GM19324 (cell line): Measurements from ENCODE around the gene MEIS1.
"Not testable (repeated sequence)": the region's sequence is repeated elsewhere in the genome, so short reads cannot be mapped to it uniquely, and the experiment has no call there.

Source experiments
- ATAC-seq: cut with Tn5 transposase; IDR thresholded peaks from one replicate; pipeline ENCODE4 v1.9.1; 2021; ENCODE audit warnings: mild to moderate bottlenecking, moderate library complexity; ENCODE audit not compliant: unreplicated experiment, low FRiP score

MEIS1 gene

DNA sequence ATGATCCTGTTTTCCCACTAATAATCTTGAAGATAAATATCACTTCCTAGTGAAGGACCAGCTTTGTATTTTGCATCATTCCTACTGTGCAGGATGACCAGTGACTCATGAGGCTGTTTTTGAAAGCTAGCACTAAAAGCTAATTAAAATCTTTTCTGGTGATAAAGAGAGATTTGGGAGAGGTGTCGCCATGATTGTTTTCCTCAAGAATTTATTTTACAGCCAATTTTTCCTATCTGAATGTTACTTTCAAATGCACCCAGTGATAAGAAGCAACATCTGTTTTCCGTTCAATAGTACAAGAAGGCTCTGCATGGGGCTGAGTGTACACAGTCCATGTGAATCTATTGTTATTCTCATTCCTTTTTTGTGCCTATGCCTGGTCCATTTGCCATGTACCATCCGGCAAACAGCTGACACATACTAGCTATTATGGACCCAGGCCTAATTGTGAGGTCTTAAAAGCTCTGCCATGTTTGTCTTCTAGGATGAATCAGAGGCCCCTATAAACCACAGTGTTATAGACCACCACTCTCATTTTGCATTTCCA, 28.4 kb downstream of the MEIS1 start:
- ATAC-seq, result no peak

DNA sequence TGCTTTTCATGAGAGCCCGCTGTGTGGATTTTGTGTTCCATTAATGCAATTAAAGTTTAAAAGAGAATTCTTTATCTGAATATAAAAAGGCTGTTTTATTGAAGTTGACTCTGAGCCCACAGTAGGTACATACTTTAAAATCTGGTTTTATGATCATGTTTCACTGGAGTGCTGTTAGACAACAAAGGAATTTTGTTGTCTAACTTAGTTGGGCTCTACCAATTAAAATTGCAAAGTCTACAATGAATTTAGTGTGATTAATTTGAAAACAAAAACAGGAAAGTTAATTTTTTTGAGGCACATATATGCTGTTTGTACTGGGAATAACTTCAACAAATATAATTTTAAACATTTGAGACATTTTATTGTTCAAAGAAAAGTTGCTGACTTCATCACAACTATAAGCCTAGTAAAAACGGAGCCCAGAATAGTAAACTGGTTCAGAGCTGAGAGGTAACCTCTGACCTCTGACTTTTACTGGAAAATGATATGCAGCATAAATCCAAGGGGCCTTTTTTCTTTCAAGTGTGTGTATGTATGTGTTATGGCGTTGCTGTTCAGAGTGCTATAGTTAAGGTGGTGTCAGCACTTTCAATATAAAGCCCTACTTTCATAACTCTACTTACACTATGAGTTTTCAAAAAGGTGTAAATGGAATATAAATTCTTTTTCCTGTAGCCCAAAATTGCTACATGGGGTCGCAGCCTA, 30.2 kb downstream of the MEIS1 start:
- no peak for ATAC-seq

DNA sequence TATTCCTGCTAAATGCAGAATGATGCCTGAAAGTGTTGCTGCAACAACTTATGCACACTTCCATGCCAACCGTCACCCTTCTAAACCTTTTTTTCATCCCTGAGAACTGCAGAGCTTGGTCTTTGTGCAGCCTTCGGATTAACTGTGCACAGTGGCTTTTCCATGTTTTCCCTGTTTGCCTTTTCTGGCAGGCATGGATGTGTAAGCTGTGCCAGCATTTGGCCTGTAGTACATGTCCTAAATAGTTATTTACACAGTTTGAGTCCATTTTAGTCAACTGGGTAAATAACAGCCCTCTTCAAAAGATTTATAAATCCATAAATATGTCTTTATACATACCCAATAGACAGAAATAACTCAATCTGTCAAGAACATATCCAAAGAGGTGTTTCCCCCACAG, 31.5 kb downstream of the MEIS1 start:
- no peak for ATAC-seq

DNA sequence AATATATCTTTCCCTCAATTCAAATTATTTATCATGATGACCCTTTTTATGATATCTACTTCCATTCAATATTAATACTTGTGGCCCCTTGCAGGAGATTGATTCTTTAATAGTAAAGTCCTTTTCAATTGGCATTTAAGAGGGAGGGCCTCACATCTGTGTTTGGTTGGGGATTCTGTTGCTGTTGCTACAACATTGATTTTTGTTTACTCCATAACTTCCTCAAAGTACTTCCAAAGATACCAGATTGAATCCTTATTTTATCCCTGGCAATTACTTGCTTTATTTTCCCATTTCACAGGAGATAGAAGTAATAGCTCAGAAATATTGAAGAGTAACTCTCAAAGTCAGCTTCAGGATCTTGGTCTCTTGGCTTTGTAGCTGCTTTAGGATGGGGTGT, 32.8 kb downstream of the MEIS1 start:
- ATAC-seq, result no peak

DNA sequence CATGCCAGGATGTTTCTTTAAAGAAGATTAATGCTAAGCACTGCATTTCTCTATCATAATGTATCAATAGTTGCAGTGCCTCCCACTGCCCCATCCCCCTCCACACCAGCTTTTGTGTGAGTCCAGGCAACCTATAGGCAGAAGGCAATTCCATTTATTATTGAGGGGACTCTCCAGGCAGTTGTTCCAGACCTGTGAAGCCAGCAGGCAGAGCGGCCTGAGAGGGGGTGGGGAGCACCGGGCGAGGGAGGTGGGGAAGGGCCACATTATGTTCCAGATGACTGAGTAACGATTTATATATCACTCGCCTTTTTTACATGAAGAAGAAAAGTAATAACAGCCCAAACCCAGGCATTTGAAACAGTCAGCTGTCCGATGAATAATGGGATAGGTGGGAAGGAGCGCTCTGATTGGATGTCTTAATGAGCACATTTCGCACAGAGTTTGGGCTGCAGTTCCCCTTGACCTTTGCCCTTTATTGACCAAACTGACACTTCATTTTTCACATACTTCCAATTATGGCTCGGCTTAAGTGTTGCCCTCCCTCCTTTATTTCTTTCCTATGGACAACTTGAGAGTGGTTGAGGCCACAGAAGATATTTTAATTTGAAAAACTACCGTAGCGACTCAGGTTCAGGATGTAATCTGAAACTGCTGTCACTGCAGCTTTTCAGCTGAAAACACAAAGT, 34.4 kb downstream of the MEIS1 start:
- ATAC-seq, result no peak

DNA sequence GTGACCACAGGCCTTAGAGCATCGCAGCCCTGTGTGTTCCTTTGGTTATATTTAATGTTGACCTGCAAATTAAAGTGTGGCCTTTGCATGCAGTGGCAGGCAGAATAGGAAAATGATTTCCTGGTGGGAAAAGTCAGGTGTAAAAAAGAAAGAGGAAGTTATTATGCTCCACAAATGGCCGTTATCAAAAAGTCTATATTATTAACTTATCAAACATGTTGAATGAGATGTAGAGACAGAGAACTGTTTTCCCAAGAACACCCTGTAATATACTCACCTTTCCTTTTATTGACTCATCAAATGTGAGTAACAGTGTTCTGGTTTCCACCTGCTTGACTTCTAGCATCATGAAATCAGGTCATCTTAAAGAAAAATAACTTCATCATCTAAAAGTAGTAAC, 35.3 kb downstream of the MEIS1 start:
- ATAC-seq, result no peak

DNA sequence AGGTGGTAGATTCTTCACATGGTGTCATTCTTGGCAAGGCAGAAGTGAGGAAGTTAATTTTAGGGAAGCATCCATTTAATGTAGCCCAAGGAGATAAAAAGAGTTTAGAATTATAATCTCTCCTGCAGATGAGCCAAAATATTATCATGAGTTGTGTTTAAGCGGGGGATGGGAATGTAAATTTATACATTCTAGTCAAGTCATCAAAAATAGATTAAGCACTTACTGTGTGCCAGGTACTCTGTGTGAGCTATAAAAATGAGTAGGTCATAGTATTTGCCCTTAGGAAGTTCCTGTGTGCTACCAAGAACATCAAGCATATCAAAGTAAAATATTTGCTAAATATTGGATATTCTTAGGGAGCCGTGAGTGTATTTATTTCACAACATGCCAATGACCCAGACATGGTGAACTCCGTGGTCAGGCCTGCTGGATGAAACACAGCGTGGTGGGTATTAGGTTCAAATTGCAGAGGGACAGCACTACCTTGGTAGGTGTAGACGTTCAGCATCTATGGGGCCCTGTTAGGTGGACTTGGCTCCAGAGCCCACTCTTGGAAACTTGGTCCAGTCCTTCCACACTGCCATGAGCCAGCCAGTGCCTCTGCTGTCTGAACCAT, 37.4 kb downstream of the MEIS1 start:
- ATAC-seq, result no peak

DNA sequence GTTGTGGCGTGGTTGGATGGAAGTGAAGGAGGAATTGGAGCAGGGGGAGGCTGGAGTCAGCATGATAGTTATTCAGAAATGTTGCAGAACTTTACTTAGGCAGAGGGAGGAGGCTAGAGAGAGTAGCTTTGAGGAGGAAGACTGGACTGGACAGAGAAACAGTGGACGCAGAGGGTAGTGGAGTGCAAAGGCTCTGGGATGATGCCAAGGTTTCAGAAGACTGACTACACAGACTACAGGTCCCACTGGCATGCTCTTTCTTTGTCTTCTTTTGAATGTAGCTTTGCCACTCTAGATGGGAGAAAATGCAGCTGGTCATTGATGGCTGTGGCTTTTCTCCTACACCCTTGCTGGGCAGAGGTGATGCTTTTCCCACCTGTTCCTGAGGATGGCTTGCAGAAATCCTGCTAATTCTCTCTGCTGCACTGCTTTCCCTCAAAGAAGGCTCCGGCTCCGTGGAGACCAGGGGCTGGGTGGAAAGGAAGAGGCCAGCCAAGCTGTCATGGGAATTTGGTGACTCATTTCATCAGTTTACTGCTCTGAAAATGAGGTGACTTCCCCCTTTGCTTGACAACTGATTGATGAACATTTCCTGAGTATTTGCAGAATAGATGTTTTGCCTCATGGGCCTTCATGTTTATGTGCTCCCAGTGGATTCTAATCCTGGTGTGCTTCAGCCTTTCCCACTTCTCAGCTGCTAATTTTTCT, 42.4 kb downstream of the MEIS1 start:
- no peak for ATAC-seq

DNA sequence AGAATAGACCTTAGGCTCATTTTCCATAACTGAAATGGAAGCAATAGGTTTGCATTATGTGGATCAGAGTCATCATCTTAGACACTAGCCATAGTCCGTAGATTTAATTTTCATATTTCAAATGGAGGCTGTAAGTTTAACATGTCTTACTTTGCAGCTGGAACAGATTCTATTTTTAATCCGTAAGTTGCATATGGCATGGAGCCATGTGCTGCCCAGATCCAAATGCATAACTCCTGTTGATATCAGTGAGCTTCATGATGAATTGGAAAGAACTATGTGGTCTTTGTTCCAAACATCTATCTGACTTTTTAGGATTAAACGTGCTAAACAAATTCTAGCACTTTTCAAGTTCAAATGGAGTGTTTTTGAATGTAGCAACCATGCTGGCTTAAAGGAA, 43.4 kb downstream of the MEIS1 start:
- ATAC-seq, result no peak

DNA sequence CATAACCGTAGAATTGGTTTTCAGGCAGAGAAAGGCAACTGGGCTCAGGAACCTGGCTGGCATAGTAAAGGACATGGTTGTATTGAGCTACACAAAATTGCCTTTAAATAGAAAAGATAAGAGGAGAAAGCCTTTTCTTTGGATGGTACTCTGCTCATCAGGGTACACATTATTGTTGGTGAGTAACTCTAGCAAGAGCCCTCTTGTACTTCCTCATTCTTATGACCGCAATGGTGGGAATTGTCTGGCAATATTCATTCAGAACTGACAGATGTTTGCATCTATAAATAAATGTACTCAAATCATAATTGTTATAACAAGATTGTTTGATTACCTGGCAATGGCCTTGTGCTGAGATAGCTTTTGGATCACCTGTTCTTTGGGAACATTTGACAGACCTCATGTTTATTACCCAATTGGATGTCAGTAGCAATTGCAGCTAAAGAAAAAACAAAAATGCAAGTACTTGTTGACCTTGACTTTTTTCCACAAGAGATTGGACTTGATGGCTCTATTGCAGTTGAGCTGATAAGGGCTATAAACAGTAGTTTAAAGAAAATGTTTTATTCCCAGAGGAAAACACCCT, 43.9 kb downstream of the MEIS1 start:
- ATAC-seq, result no peak

DNA sequence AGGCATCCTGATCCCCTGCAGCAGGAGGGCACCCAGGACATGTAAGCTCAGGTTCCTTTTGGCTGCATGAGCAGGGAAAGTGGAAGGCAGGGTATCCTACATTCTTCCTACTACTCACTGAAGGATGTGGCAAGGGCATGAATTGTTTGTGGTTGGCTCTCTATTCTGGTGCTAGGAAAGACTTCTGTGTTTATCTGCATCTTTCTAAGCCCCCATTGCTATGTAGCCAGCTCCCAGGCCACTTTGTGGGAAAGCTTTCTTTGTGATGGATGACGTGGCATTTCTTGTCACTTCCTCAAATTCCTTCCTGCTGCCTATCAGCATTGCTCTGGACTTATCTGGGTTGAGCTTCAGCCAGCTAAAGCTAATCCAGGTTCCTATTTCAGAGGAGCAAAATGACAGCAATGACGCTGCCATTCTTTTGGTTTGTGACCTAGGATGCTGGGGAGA, 46.2 kb downstream of the MEIS1 start:
- no peak for ATAC-seq

DNA sequence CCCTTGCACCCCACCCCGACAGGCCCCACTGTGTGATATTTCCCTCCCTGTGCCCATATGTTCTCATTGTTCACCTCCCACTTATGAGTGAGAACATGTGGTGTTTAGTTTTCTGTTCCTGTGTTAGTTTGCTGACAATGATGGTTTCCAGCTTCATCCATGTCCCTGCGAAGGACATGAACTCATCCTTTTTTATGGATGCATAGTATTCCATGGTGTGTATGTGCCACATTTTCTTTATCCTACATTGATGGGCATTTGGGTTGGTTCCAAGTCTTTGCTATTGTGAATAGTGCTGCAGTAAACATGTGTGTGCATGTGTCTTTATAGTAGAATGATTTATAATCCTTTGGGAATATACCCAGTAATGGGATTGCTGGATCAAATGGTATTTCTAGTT, 50.3 kb downstream of the MEIS1 start:
- not testable (repeated sequence) for ATAC-seq

DNA sequence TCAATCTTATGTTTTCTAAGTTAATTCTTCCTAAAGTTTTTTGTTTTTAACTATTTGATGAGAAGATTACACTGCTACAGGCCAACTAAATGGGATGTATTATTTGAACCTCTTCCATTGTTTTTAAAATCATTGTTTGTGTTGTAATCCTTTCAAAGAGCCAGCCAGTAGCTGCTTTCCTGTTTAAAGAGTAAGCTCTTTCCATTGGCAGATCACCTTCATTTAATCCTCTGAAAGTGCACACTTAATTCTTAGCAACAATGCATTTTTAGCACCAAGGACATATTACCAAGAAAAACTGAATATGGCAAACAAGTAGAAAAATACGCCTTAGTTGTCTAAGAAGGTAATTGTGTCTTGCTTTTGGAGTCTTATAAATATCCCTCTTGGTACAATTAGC, 54.0 kb downstream of the MEIS1 start:
- no peak for ATAC-seq

DNA sequence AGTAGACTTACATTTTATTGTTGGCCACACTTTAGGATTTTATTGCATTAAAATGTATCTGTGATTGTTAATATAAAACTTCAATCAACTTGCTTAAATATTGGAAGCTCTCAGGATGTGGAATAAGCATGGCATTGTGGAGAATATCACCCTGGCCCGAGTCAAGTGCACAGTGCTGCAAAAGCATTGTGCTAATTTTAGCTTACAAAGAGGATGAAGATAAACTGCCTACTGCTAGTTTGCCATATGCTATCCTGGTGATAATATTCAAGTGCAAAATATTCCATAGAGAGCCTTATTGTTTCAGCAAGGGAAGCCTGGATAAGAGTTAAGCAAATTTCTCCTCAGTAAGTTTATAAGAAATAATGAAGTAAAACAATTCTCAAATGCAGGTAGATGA, 54.5 kb downstream of the MEIS1 start:
- no peak for ATAC-seq

DNA sequence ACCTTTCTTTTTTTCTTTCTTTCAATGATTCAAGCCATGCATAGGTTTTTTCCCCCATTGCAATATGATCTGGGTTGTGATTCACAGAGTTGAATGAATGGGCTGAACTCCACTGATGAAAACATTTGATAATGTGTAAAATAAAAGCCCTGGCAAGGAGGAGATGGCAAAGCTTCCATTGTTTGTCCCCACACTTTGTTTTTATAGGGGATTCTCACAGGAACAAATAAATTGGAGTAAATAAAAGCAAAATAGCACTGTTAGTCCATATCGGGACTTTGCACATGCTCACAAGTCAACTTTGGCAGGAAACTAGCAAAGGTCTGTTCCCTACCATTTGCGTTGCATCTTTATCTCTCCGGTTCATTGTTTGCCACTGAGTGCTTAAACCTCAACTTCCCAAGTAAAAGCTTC, 55.7 kb downstream of the MEIS1 start:
- no peak for ATAC-seq

DNA sequence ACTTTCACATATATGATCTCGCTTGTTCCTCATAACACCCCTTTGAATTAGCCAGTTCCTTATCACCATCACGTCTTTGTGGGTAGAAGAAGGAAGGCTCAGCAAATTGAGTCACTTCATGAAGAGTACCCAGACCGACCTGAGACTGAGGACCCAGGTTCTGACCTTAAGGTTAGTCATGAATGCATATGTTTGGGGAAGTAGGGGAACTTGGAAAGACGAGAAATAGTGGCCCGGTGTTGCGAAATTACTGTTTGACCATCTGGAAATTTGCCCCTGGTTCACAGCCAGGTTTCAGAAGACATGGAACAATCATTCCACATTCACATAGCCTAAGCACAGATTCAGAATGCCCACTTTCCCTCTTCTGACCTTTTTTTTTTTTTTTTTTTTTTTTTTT, 59.8 kb downstream of the MEIS1 start:
- ATAC-seq, result no peak

DNA sequence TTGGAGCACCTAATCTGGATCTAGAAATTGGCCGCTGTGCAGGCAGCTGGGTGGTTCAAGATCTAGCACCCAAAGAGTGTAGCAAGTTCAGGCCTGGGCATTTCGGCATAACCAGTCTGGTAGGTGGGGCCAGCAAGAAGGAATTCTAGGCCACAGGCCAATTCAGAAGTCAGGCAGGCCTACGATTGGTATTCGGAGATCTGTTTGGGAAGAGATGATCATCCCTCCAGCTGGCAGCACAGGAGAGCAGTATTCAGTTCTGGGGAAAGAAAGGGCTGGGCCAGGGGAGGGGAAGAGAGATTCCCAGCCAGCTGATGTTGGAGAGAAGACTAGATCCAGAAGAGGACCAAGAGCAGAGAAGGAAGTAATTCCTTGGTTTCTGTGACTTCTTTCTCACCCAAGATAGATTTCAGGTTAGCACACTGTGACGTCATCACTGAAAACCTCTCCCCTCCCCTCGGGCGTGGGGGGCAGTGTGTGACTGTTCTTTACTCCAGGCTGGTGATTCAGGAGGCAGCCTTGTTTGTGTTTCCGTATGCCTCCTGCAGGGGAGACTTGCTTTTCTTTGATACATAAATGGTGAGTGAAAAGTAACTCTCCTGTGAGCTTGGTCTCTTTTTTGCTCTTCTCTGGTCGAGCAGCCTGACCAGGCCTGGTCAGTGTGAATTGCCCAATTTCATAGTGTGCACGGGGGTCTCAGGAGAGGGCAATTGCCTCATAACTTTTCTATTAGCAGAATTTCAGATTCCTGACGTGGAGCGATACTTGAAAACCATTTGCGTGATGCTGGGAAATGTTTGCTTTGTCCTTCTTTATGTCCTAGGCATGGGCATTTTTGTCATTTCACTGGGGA, 61.1 kb downstream of the MEIS1 start:
- ATAC-seq, result no peak

DNA sequence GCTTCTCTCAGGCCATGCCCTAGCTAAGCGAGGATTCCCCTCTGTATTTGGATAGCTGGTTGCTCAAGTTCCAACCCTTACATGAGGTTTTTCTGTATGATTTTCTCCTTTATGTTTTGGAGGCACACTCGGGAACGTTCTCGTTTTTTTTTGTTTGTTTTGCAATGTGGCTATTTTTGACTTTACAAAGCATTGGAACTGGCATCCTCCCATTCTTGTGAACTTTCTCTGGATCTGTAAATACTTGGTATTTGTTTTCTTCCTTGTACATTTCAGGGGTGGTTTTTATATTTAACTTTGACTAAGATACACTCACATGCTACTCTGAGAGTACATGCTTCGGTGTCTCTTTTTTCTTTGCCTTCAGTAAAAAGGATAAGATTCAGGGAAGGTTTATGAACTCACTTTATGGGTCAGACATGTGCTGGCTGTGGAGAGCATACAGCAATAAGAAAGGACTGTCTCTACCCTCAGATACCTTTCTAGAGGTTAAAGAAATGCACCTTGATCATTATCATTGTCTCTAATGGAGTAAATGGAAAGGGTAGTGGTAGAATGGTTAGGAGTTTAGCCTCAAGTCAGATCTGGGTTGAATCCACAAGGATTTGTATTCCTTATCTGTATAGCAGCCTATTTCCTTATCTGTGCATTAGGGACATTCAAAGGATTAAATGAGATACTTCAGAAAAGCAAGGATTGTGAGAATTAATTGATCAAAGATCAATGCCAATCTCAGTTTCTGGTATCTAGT, 61.9 kb downstream of the MEIS1 start:
- no peak for ATAC-seq
